C4-2B (cell line): Measurements from ENCODE around the gene SHISA6.

Source experiments
- ZFX ChIP-seq: fragments of 450-650 bp; IDR thresholded peaks from 2 replicates; pipeline ENCODE4 v1.6.1; 2017
- TF ChIP-seq, protein P1 (sequence below): fragments of 450-650 bp; conservative IDR thresholded peaks from 2 replicates; pipeline ENCODE4 v1.5.1; 2017; ENCODE audit warnings: mild to moderate bottlenecking

DNA sequence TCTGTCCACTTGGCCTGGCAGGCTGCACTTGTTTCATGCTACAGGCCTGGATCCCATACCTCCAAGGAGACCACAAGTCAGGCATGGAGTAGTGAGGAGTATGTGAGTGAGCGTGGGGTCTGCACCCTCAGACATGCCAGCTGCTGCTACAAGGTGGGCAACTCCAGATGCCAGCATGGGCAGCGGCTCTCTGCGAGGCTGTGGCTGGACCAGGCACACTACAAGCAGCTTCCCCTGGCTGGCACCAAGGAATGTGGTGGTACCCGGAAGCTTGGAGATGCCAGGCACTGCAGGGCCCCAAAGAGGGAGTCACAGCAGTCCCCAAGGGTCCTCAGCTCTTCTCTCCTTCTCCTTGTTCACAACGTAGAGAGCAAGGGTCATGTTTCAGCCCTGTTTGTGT is 341.2 kb downstream of the SHISA6 start:
- TF ChIP-seq, protein P1, sequence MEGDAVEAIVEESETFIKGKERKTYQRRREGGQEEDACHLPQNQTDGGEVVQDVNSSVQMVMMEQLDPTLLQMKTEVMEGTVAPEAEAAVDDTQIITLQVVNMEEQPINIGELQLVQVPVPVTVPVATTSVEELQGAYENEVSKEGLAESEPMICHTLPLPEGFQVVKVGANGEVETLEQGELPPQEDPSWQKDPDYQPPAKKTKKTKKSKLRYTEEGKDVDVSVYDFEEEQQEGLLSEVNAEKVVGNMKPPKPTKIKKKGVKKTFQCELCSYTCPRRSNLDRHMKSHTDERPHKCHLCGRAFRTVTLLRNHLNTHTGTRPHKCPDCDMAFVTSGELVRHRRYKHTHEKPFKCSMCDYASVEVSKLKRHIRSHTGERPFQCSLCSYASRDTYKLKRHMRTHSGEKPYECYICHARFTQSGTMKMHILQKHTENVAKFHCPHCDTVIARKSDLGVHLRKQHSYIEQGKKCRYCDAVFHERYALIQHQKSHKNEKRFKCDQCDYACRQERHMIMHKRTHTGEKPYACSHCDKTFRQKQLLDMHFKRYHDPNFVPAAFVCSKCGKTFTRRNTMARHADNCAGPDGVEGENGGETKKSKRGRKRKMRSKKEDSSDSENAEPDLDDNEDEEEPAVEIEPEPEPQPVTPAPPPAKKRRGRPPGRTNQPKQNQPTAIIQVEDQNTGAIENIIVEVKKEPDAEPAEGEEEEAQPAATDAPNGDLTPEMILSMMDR, result no peak
- no peak for TF ChIP-seq ZFX
